Measurements from ENCODE around the gene ABHD4.
"Not testable (repeated sequence)": the region's sequence is repeated elsewhere in the genome, so short reads cannot be mapped to it uniquely, and the experiment has no call there.

Gene ABHD4

DNA sequence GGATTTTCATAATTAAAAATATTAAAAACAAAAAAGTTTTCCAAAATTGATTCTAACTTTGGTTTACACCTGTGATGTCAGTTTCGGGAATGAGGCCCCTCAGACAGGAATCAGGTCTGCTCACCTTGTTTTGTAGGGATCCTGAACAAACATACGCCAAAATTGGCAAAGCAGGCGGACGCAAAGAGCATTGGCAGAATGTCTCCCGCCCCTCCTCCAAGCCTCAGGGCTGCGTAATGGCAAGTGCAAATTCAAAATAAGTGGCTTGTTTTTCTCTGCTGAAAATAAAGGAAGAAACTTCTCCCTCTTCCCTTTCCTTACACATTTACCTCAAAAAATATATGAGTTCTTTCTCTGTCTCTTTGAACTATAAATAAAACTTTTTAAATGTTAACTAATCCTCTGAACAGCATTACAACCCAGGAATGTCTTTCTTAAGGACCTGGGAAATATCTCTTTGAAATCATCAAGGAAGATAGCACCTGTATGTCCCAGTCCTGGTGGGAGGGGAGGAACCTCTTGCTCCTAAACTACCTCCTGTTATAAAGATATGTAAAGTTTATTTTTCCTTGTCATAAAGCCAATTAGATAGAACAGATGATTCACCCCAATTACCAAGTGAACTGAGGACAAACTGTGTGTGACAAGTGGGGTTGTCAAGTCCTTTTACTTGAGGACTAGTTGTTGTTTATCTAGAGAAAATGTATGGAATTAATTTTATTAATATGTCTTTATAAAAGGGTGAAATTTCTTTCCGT, 29.6 kb downstream of the ABHD4 start:
- no peak for DNase-seq (ENCODE audit: low read depth)

DNA sequence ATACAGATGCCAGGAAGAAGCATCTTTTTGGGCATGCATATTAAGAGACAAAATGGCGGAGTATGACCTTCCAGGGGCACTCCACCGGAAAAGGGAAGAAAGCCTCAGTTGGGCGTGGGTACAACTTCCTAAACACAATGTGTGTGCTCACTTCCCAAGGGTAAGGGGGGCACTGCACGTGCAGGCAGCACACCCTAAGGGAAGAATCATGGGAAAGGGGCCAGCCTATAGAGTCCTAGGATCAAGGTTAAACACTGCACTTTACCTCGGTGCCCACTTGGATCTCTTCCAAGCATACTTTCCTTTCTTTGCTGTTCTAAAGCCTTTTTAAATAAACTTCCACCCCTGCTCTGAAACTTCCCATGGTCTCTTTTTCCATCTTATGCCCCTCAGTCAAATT, 31.3 kb downstream of the ABHD4 start:
- DNase-seq (ENCODE audit: low read depth) = no peak

DNA sequence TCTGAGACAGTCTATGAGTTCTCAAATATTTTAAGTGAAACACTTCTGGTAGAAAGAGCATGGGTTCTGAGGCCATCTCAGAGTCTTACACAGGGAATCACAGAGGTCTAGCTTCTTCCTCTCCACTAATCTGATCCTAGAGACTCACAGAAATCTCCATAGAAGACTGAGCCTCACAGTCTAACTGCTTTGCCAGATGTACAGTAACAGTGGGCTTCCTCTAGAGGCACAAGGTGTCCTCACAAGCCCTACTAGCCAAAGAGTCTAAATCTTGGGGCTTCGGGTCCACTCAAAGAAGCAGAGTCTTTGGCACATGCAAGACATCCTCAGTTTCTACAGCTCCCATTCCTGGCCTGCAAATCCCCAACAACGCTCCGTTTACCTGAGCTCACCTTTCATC, 32.0 kb downstream of the ABHD4 start:
- no peak for DNase-seq (ENCODE audit: low read depth)

DNA sequence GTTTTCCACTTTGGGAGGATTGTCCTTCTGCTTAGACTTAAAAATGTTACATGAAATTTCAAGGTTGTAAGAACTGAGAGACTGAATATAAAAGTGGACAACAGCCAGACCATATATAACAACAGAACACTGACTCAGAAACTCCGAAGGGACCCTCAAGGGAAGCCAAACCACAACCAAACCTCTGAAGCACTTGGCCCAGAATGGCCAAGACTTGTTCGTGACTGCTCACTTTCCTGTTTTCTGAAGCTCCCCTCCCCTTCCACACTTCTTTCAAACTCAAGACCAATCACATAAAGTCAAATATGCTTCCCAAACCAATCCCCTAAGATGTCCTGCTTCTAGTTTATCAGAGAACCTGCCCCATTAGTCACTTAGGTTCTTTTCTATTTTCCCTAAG, 32.4 kb downstream of the ABHD4 start:
- DNase-seq (ENCODE audit: low read depth) = no peak

DNA sequence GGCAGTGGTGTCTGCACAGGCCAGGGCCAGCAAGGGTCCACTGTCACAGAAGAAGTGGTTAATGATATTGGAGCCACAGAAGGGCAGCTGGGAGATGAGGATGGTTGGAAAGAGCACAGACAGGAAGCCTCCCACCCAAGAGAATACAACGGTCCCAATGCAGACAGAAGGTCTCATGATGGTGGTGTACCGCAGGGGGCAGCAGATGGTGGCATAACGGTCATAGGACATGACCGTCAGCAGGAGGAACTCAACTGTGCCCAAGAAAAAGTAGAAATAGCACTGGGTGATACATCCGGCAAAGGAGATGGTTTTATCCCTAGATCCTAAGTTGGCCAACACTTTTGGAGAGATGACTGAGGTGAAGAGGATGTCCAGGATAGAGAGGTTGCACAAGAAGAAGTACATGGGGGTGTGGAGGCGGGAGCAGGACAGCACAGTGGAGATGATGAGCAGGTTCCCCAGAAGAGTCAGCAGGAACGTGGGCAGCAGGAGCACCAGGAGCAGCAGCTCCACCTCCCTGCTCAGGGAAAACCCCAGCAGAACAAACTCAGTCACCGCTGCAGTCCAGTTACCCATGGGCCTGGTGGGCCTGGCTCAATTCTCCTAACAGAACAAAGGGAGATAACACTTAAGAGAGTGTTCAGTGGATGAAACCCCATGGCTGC, 36.3 kb downstream of the ABHD4 start:
- no peak for DNase-seq (ENCODE audit: low read depth)

DNA sequence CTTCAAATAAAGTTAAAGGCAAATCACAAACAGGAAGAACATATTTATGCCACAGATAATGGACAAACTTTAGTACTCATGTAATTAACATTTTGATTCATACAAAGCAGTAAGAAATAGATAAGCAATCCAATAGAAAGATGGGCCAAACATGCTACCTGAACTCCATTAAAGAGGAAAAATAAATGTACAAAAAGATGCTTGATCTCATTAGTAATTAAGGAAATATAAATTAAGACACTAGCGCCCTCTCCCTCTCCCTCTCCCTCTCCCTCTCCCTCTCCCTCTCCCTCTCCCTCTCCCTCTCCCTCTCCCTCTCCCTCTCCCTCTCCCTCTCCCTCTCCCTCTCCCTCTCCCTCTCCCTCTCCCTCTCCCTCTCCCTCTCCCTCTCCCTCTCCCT, 37.9 kb downstream of the ABHD4 start:
- DNase-seq (ENCODE audit: low read depth) = not testable (repeated sequence)

DNA sequence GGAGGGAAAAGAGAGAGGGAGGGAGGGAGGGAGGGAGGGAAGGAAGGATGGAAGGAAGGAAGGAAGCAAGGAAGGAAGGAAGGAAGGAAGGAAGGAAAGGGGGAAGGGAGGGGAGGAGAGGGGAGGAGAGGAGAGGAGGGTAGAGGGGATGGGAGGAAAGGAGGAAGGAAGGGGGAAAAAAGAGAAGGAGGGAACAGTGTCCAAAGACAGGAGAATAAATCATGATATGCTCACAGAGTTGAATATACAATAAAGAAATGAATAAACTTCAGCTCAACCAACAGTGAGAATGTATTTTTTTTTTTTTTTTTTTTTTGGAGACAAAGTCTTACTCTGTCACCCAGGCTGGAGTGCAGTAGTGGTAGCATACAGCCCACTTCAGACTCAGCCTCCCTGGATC, 42.1 kb downstream of the ABHD4 start:
- no peak for DNase-seq (ENCODE audit: low read depth)

DNA sequence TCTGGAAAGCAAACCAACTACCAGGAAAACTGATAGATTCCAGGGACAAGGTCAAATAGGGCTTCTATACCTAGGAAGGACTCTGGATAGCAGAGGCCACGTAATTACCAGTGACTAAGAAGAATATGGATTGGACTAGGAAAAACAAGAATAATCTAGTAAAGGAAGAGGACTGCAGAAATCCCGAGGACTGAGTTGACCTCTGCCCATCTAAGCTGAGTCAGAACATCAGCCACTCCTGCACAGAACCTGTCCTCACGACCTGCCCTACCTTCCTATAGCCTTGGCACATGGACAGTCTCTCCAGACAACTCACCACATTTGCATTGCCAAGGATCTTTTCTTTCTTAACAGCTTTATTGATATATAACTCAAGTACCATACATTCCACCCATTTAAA, 43.7 kb downstream of the ABHD4 start:
- no peak for DNase-seq (ENCODE audit: low read depth)

DNA sequence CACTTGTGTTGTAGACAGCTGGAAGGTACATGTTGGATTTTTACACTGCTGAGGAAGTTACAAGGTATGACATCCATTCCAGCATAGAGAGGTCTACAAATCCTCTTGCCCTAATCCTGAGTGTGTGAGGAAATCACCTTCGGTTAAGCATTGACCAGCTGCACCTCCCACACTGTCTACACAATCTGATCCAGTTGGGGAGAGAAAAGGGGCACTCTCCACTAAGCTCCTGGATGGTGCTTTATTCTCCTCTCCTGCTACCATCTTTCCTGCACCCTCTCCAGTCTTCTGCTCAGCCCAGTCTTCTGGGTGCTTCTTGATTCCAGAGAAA, 46.2 kb downstream of the ABHD4 start, which contains the start of gene OR6J1:
Gene OR6J1 (minus strand): TSS at position 48 of the 331 bp plus-strand sequence. CDS start 9,541 bp downstream, outside the sequence.
- no peak for DNase-seq (ENCODE audit: low read depth)

DNA sequence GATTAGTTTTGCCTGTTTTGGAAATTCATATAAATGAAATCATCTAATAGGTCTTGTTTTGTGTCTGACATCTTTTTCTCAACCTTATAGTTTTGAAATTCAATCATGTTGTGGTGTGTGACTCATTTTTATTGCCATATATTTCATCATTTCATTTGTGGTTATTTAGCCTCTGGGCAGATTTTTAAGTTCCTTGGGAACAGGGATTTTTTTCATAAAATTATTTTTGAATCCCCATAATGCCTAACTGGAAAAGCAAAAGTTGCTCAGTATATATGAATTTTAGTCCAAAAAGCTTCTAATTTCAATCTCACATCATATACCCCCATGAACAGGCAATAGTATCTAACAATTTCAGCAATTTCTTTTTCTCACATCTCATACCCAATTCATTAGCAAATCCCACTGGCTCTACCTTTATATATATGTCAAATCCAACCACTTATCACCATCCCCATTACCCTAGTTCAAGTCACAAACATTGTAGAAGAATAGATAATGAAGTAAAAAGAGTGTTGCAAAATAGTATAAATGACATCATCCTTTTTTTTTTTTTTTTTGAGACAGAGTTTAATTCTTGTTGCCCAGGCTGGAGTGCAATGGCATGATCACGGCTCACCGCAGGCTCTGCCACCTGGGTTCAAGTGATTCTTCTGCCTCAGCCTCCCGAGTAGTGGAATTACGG, 48.6 kb downstream of the ABHD4 start:
- DNase-seq (ENCODE audit: low read depth) = no peak

DNA sequence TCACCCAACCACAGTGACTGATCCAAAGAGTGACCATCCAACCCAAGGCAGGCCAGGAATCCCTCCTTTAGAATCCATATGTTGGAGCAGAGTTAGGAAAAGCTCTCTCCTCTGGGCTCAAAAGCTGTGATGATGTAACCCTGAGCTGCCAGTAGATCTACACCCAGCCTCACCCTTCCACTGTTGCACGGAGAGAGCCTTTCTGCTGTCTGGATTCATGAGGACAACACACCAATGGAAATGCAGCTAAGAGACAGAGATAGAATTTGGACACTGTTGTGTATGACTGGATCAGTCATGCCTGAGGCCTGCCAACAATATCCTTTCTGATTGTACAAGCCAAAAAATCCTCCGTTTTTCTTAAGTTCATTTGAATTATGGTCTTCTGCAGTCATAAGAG, 50.4 kb downstream of the ABHD4 start:
- DNase-seq (ENCODE audit: low read depth) = no peak

DNA sequence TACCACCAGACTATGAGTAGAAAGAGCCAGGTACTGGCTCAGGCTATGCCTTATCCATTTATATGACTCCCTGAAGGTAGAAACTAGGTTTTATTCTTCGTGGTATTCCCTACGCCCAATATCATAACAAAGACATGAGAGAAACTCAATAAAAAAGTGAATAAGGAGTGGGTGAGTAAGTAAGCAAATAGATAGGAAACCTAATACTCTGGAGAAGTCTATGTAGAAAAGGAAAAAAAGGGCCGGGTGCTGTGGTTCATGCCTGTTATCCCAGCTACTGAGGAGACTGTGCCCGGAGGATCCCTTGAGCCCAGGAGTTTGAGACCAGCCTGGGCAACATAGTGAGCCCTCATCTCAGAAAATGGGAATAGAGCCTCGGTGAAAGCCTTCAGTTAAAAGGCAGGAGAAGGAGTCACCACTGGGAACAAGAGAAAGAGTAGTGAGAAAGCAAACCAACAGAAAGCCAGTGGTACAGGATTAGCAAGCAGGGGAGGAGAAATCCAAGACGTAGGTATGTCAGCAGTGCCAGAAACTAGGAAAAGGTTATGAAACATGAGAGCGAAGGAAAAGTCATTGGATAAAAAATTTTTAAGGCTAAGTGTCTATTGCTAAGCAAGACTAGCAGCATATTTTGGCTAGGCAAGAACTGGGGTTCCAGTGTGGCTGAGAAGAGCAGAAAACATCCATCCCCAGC, 52.1 kb downstream of the ABHD4 start:
- no peak for DNase-seq (ENCODE audit: low read depth)

DNA sequence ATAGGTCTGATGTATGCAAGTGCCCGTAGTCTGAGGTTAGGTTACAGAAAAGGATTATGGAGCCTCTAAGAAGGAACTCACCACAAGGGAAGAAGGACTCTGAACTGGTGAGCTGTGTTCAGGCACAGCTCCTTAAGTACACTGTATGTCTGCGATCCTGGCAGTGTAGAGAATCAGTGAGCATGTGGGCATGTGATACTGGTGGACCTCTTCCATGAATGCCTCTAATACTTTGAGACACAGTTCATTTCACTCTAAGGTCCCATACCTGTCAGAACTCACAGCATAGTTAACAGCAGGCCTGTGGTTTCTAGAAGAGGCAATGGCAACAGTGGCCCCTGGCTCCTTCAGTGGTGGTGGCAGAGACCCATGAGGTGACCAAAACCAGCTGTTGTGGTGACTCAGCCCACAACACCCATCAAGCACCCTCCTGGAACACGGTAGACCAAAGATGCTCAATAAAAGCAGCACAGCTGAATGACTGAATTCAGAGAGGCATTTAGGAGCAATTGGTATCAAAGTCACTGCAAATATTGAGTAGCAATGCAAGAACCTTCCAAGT, 52.9 kb downstream of the ABHD4 start:
- DNase-seq (ENCODE audit: low read depth) = no peak

DNA sequence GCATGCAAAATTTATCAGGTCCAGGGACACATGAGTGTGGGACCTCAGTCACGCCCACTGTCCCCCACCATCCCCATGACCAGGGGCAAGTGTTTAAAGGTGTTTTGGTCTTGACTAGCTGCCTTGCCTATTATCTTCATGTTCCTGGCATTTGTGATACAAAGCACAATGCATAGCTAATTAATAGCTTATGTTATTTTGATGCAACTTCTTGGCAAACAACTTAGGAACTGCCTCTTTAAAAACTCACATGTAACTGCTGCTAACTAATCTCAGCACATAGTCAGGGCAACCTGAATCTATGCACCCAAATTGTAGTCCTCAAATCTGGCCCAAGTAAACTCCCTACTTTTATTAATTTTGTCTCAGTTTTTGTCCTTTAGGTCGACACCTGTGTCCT, 53.5 kb downstream of the ABHD4 start:
- DNase-seq (ENCODE audit: low read depth) = no peak

DNA sequence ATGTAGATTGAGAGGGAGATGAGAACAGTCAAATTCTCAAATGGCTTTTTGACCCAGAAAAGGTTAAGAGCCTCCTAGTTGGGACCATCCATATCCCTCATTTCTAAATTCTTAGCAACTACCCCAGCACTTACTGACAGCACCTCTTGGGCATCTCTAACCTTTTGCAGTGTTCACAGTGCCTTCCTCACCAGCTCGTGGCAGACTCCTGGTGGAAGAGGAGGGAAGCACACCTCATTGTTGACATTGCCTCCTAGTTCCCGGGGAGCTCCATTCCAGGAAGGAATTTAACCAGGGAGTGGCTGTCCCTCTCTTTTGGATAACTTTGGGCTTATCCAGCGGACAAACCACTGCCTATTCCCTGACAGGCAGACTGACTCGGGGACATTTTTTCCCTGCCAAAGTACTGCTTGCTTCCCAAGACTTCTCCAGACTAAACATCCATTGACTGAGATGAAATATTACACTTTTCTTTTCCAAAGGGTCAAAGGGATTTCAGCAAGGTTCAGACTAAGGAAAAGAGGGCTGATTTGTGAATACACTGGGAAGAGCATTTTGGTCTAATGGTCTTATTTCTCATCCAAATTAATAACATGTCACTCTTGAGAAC, 55.0 kb downstream of the ABHD4 start:
- peak; percentile 36 for DNase-seq (ENCODE audit: low read depth)

DNA sequence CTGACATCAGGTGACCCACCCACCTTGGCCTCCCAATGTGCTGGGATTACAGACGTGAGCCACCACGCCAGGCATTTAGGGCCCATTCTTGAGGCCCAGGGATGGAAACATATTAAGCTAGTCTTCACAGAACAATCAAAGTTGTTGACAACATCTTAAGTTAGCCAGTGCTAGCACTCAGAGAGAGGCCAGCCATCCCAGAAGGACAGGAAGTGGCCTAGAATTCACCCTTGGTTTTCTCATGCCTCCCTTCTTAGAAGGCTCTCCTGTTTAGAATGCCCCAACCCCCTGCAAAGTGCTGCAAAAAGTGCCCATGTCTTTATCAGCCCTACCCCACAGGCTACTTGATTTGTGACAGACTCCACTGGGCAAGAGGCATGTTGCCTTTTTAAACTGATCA, 58.1 kb downstream of the ABHD4 start:
- DNase-seq (ENCODE audit: low read depth) = no peak

DNA sequence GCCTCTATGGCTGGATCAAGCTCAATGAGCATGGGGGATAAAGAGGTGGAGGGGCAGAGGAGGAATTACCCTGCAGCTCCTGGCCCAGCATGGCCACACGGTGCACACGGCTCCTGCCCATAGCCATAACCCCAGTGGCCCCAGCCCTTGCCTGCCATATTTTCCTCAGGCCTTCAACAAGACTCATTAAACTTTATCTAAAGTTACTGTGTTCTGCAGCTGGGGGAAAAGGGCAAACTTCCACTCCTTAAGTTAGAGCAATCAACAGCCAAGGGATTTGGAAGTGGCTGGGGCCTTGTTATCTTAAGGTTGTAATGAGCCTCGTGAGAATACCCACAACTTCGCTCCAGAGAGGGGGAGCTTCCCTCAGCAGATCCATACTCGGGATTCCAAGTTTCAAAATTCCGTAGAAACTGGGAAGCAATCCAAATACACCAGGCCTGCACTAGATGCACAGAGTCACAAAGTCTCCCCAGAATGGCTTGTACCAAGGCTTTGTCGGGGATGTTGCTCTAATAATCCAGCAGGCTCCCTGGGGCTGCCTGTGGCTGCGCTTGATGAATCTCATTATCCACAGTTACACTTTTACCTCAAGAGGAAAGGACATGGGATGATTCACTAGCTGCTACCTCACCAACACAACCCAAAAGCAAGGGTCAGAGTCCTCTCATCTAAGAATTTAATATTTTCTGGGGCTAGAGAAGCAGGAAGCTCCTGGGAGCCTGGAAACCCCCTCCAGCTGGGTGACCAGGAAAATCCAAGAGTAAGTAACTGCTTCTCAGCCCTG, 59.0 kb downstream of the ABHD4 start:
- no peak for DNase-seq (ENCODE audit: low read depth)

DNA sequence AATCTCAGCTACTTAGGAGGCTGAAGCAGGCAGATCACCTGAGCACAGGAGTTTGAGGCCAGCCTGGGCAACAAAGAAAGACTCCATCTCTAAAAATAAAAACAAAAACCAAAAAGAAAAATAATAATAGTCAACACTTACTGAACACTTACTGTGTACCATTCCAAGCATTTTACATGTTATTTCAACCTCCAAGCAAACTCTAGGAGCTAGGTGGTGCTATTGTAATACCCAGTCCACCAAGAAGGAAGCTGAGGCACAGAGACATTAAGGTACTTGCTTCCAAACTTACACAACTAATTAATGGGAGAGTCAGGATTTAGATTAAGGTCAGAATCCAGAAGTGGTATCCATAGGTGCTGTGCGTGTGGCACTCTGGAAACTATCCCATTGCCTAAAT, 59.8 kb downstream of the ABHD4 start:
- DNase-seq (ENCODE audit: low read depth) = no peak

DNA sequence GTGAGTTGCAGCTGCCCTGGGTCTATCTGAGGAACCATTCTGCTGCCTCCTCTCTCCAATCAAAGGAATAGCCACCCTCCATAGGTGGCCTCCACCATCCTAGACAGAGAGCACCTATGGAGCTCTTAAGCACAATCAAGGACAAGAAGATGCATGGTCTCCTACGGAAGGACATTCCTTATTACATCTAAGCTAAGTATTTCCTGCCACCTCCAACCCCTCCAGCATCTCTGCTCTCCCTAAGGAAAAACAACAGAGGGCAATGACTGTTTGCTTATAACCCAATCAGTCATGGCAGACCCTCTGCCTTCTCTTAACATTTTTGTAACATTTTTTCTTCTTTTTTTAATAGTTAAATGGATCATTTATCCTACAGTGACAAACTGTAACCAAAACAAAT, 60.8 kb downstream of the ABHD4 start:
- no peak for DNase-seq (ENCODE audit: low read depth)

DNA sequence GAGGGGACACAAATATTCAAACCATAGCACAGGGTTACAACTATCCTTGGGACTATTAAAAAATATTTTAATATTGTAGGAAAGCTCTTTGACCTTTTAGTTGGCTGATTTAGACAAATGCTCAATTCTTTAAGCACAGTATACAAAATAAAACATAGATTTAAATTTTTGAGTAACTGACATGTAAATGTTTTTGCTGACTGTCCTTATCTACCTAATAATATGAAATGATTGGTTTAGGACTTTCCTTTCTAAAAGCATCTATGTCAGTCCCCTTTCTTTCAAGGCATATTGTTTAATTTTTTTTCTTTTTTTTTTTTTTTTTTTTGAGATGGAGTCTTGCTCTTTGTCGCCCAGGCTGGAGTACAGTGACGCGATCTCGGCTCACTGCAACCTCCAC, 62.6 kb downstream of the ABHD4 start:
- no peak for DNase-seq (ENCODE audit: low read depth)
